HG03280 (cell line): Measurements from ENCODE around the gene ARPC1A.
"Not testable (repeated sequence)": the region's sequence is repeated elsewhere in the genome, so short reads cannot be mapped to it uniquely, and the experiment has no call there.

Source experiments
- ATAC-seq: cut with Tn5 transposase; IDR thresholded peaks from one replicate; pipeline ENCODE4 v1.9.1; 2021; ENCODE audit warnings: mild to moderate bottlenecking, moderate library complexity; ENCODE audit not compliant: unreplicated experiment

ARPC1A gene

DNA sequence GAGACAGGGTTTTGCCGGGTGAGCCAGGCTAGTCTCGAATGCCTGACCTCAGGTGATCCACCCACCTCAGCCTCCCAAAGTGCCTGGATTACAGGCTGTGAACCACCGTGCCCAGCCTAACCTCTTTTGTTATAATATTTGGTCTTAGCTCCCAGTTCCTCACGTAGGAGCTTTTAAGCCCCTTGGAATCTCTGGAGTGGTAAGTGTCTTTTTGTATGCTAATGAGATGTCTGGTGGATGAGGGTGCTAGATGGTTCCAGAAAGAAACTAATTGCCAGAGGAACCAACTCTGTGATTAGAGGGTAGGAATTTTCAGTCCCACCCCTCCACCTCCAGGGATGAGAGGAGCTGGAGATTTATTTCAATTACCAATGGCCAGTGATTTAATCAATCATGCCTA lies 5.3 kb upstream of the ARPC1A start:
- no peak for ATAC-seq

DNA sequence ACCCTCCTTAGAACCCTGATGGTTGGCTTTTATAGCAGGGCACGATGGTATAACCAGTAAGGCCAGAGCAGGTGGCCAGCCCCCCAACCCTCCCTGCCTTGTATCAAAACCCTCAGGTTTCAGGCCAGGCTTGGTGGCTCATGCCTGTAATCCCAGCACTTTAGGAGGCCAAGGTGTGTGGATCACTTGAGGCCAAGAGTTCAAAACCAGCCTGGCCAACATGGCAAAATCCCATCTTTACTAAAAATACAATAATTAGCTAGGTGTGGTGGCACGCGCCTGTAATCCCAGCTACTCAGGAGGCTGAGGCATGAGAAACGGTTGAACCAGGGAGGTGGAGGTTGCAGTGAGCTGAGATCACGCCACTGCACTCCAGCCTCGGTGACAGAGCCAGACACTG lies 3.0 kb upstream of the ARPC1A start:
- not testable (repeated sequence) for ATAC-seq

DNA sequence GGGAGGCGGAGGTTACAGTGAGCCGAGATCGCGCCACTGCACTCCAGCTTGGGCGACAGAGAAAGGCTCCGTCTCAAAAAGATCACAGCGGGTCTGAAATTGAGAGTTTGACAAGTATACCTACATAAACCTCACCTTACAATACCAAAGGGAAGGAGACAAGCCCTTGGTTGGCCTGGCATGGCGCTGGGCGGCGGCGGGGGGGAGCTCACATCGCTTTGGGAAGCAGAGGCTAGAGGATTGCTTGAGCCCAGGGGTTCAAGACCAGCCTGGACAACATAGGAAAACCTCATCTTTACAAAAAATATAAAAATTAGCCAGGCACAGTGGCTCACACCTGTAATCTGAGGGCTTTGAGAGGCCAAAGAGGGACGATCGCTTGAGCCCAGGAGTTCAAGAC lies 1.1 kb upstream of the ARPC1A start:
- ATAC-seq = no peak

GRCh38 chr7:99325001-99325493 lies 651 bp upstream of the ARPC1A start:
- no peak for ATAC-seq

- ATAC-seq = no peak
Observed at GRCh38 chr7:99326408-99326782, 697 bp downstream of the ARPC1A start.

DNA sequence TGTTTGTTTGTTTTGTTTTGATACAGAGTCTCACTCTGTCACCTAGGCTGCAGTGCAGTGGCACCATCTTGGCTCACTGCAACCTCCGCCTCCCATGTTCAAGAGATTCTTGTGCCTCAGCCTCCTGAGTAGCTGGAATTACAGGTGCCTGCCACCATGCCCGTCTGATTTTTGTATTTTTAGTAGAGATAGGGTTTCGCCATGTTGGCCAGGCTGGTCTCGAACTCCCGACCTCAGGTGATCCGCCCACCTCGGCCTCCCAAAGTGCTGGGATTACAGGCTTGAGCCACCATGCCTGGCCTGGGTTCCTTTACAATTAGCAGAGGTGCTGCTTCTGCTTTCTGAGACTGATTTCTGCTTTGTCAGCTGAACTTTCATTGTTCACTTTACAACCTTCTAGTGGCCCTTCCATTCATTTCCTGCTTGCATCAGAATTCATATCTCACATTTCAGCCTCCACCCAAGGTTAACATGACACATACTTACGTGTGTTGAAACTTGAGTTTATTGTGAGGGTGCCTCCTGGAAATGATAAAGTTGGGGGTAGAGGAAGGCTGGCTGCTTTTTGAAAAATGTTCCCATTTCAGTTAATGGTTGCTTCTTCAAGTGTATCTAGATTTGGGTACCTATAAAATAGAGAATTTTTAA lies 4.7 kb downstream of the ARPC1A start:
- ATAC-seq = not testable (repeated sequence)

- no peak for ATAC-seq
Observed at GRCh38 chr7:99331002-99331401, 5.3 kb downstream of the ARPC1A start.

GRCh38 chr7:99339595-99339994 lies 13.9 kb downstream of the ARPC1A start:
- ATAC-seq = no peak

DNA sequence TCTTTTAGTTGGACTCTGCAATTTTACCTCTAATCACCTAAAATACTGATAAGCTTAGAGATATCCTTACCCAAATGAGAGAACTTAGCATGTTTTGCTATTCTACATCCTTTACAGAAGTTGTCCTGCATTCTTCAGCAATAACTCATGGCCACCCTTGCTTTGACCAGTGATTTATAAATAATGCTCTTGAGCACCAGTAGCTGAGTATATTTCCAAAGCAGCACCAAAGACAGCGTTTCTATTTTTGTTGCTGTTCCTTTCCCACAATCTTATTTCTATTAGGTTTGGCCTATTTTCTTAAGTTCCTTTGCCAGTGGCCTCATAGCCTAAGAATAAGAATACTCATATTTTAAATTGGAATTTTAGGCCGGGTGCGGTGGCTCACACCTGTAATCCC lies 15.0 kb downstream of the ARPC1A start:
- no peak for ATAC-seq

DNA sequence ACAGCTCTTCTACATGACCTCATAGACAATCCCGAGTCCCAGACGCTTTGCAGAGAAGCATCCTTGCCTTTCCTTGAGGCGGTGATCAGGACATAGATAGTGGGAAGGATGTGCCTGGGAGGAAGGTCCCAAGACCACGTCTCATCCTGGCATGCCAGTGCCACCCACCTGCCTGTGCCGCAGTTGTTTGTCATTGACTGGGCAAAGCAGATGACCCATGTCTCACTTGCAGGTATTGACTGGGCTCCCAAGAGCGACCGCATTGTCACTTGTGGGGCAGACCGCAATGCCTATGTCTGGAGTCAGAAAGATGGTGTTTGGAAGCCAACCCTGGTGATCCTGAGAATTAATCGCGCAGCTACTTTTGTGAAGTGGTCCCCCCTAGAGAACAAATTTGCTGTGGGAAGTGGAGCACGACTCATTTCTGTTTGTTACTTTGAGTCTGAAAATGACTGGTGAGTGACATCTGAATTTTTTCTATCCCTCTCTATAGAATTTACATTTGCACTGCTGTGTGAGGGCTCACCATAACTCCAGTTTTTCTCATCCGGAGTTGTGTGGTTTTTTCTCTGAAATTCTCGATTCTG lies 18.5 kb downstream of the ARPC1A start:
- ATAC-seq = no peak

DNA sequence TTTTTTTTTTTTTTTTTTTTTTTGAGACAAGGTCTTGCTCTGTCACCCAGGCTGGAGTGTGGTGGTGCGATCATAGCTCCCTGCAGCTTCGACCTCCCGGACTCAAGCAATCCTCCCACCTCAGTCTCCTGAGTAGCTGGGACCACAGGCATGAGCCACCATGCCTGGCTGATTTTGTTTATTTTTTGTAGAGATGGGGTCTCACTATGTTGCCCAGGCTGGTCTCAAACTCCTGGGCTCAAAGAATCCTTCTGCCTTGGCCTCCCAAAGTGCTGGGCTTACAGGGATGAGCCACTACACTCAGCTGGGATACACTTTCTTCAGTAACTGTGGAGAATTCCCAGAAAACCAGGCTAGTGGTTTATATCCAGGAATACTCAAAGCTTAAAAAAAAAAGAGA lies 24.9 kb downstream of the ARPC1A start:
- ATAC-seq = not testable (repeated sequence)

- ATAC-seq = no peak
Observed at GRCh38 chr7:99352247-99352646, 26.5 kb downstream of the ARPC1A start.

DNA sequence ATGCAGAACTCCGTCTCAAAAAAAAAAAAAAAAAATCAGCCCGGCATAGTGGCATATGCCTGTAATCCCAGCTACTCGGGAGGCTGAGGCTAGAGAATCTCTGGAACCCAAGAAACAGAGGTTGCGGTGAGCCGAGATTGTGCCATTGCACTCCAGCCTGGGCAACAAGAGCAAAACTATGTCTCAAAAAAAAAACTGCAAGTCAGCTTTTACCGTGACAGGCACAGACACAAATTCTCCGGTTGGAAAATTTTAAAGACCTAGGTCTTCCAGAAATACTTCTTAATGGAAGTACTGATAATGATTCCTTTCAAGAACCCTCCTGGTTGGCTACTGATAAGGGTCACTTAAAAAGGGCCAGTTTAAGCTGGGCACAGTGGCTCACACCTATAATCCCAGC lies 29.4 kb downstream of the ARPC1A start:
- ATAC-seq = no peak

DNA sequence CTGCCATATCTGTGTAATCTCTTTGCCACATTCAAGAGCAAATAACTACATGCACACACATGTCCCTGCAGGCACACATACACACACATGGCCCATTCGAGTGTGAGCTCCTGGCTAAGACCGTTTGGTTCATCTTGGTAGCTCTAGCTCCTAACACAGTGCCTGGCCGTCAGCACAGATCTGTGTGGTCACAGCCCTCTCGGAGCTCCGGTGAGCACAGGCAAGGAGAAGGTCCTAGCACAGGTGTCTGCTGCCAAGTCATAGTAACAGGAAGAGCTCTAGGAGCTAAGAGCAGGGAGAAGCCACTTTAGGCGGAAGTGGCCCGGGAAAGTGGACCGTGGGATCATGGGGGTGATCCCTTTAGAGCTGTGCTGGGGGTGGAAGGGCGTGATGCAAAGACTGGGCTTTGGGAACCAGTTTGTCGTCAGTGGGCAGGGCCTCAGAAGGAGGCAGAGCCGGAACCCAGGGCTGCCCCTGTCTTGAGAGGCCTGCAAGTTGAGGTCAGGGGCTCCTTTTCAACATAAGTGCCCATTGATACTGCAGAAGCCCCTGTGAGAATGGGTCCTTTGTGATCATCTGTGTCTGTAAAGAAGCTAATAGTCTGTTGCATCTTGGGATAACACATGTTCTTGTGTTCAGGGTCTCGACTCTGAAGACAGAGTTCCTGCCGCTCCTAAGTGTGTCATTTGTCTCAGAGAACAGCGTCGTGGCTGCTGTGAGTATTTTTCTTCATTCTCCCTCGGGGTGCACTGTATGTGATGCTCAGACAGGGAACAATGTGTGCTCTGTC lies 32.2 kb downstream of the ARPC1A start:
- no peak for ATAC-seq

DNA sequence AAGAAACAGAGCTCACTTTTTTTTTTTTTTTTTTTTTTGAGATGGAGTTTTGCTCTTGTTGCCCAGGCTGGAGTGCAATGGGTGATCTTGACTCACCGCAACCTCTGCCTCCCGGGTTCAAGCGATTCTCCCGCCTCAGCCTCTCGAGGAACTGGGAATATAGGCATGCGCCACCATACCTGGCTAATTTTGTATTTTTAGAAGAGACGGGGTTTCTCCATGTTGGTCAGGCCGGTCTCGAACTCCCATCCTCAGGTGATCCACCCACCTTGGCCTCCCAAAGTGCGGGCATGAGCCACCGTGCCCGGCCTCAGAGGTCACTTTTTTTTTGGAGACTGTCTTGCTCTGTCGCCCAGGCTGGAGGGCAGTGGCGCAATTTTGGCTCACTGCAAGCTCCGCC lies 32.8 kb downstream of the ARPC1A start:
- ATAC-seq = not testable (repeated sequence)

- ATAC-seq = no peak
Observed at GRCh38 chr7:99359465-99360154, 33.9 kb downstream of the ARPC1A start.

DNA sequence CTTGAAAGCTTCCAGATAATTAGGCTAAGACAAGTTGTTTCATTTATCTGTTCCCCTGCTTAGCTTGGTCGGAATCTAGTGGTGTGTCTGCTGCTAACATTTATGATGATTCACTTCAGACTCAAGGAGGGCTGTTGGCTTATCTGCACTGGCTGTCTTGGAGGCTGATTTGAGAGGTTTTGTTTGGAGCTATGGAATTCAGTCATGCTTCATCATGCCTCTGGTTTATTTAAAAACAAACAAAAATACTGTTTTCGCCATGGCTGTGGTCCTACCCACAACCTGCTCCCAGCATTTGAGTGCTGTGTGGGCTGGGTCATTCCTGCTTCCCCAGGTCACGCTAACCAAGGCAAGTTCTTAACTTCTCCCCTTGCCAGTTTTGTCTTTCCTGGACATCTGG lies 37.1 kb downstream of the ARPC1A start:
- no peak for ATAC-seq

DNA sequence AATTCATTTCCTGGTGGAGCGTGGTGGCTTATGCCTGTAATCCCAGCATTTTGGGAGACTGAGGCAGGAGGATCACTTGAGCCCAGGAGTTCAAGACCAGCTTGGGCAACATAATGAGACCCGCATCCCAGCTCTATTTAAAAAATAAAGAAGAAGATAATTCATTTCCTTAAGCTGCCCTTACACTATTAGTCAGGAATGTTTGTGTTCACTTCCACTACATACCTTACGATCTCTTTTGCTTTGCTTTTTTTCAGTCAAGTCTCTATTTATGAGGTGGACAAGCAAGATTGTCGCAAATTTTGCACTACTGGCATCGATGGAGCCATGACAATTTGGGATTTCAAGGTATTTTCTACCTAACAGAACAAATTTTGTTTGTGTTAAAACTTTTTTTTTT lies 37.6 kb downstream of the ARPC1A start:
- ATAC-seq = no peak

- no peak for ATAC-seq
Observed at GRCh38 chr7:99365318-99366141, 39.8 kb downstream of the ARPC1A start.

DNA sequence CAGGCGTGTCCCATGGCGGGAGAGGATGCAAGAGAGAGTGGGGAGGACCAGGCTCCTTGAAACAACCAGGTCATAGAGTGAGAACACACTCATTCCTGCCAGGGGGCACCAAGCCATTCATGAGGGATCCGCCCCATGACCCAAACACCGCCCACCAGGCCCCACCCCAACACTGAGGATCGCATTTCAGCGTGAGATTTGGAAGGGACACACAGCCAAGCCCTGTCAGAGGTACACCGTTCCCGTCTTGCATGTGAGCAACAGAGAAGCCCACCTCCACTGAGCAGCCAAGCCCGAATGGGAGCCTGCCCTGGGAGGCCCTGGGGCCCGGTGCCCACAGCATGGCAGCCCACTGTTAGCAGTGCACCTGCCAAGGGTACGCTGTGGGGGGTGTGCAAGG lies 40.9 kb downstream of the ARPC1A start:
- no peak for ATAC-seq
